HepG2 (cell line): Measurements from ENCODE around the gene MRPL28. TPM values are rescaled to one million over a fixed set of nuclear protein-coding genes. Genes with fewer than 3 reads are reported as not detected.
A peak's percentile ranks its signal among the peaks of the same experiment; 100 is the strongest.

Experiments
- AHDC1 ChIP-seq: sonication (generic); formaldehyde crosslinking; IDR thresholded peaks from 2 replicates; pipeline ENCODE4 v1.5.1; 2020; ENCODE audit warnings: mild to moderate bottlenecking, missing genetic modification reagents, borderline replicate concordance
- BCL3 ChIP-seq: sonication (generic); formaldehyde crosslinking; IDR thresholded peaks from 2 replicates; pipeline ENCODE4 v1.5.1; 2020; ENCODE audit warnings: mild to moderate bottlenecking, missing genetic modification reagents, moderate library complexity
- CBX5 ChIP-seq: sonication (generic); formaldehyde crosslinking; IDR thresholded peaks from 2 replicates; pipeline ENCODE4 v1.4.0; 2020; ENCODE audit warnings: missing genetic modification reagents, borderline replicate concordance
- DMAP1 ChIP-seq: IDR thresholded peaks from 2 replicates; pipeline ENCODE4 v1.6.1; 2016
- GLMP ChIP-seq: sonication (generic); formaldehyde crosslinking; IDR thresholded peaks from 2 replicates; pipeline ENCODE4 v1.9.0; 2021; ENCODE audit warnings: missing genetic modification reagents, mild to moderate bottlenecking, borderline replicate concordance
- KDM5B ChIP-seq: sonication (generic); formaldehyde crosslinking; IDR thresholded peaks from 2 replicates; pipeline ENCODE4 v1.4.0; 2020; ENCODE audit warnings: missing genetic modification reagents, mild to moderate bottlenecking, borderline replicate concordance
- MTA3 ChIP-seq: sonication (generic); formaldehyde crosslinking; IDR thresholded peaks from 2 replicates; pipeline ENCODE4 v1.4.0; 2020; ENCODE audit warnings: missing genetic modification reagents
- TIGD3 ChIP-seq: sonication (generic); formaldehyde crosslinking; IDR thresholded peaks from 2 replicates; pipeline ENCODE4 v1.5.1; 2020; ENCODE audit warnings: mild to moderate bottlenecking, missing genetic modification reagents, borderline replicate concordance
- ZKSCAN8 ChIP-seq: IDR thresholded peaks from 2 replicates; pipeline ENCODE4 v1.6.1; 2016; ENCODE audit warnings: borderline replicate concordance, missing genetic modification reagents, missing compliant biosample characterization
- ZNF10 ChIP-seq: sonication (generic); formaldehyde crosslinking; IDR thresholded peaks from 2 replicates; pipeline ENCODE4 v1.4.0; 2020; ENCODE audit warnings: mild to moderate bottlenecking, low read depth, missing genetic modification reagents, borderline replicate concordance
- ZNF260 ChIP-seq: sonication (generic); formaldehyde crosslinking; IDR thresholded peaks from 2 replicates; pipeline ENCODE4 v1.4.0; 2020; ENCODE audit warnings: missing genetic modification reagents, low read depth, mild to moderate bottlenecking, borderline replicate concordance
- ZNF350 ChIP-seq: sonication (generic); formaldehyde crosslinking; IDR thresholded peaks from 2 replicates; pipeline ENCODE4 v1.4.0; 2020; ENCODE audit warnings: mild to moderate bottlenecking, low read depth, missing genetic modification reagents, borderline replicate concordance
- polyA plus RNA-seq, 8 experiments: library from polyadenylated mRNA; depleted of rRNA in 3 of 8; stranded (reverse) in 7 of 8; unstranded in 1 of 8; fragments of >200 nt; fragmentation: Illumina TruSeq in 4 of 8; extraction: Trizol in 4 of 8; gene quantifications; 2 replicates each; pipeline versions ENCODE4 v1.2.1 to v1.2.3, GENCODE V29; 2011 to 2016; ENCODE audit warnings: low read depth in 4 of 8, missing spikeins in 1 of 8, mixed read lengths in 1 of 8; ENCODE audit not compliant: insufficient read depth in 1 of 8
- total RNA-seq, 5 experiments: library from RNA; depleted of rRNA; stranded (reverse); fragments of >200 nt; fragmentation: Illumina TruSeq; extraction: Trizol; gene quantifications; 2 replicates each; pipeline ENCODE4 v1.2.3, GENCODE V29; 2016; ENCODE audit warnings: low read depth in 1 of 5
- TF ChIP-seq, protein P1 (sequence below): IDR thresholded peaks from 2 replicates; pipeline ENCODE4 v1.6.1; 2016; ENCODE audit warnings: mild to moderate bottlenecking
- TF ChIP-seq, protein P2 (sequence below): sonication (generic); formaldehyde crosslinking; conservative IDR thresholded peaks from 2 replicates; pipeline ENCODE4 v1.5.0; 2020; ENCODE audit warnings: missing genetic modification reagents

The MRPL28 gene
- total and polyA plus RNA-seq, 2 of the 13 experiments (the other 11 are each of a cell fraction or from before 2014, with no cell fraction given): 114 to 135 TPM

GRCh38 chr16:342455-343213 lies 27.7 kb downstream of the MRPL28 start (continued):
- 0 out of 2 replicates have a peak, but pooled peaks have one; percentile 25 for TF ChIP-seq TIGD3
- no peak; the same call in 1 of the 2 replicates for TF ChIP-seq BCL3 (CRISPR knock-in tag)
- TF ChIP-seq ZNF350 (CRISPR knock-in tag): peak; percentile 82; the same call in 1 of the 2 replicates
- TF ChIP-seq ZNF260: no peak
- peak; percentile 67; the same call in 1 of the 2 replicates for TF ChIP-seq DMAP1
- no peak; the same call in 1 of the 2 replicates for TF ChIP-seq AHDC1 (CRISPR knock-in tag)
- peak; percentile 41; the same call in 1 of the 2 replicates for TF ChIP-seq CBX5
- no peak for TF ChIP-seq GLMP (CRISPR knock-in tag)
- no peak for TF ChIP-seq MTA3 (CRISPR knock-in tag)
- TF ChIP-seq ZKSCAN8 (CRISPR knock-in tag): peak; percentile 37; the same call in 1 of the 2 replicates
- TF ChIP-seq ZNF10: no peak
- TF ChIP-seq KDM5B: peak; percentile 83; the same call in 1 of the 2 replicates
- TF ChIP-seq, protein P1, sequence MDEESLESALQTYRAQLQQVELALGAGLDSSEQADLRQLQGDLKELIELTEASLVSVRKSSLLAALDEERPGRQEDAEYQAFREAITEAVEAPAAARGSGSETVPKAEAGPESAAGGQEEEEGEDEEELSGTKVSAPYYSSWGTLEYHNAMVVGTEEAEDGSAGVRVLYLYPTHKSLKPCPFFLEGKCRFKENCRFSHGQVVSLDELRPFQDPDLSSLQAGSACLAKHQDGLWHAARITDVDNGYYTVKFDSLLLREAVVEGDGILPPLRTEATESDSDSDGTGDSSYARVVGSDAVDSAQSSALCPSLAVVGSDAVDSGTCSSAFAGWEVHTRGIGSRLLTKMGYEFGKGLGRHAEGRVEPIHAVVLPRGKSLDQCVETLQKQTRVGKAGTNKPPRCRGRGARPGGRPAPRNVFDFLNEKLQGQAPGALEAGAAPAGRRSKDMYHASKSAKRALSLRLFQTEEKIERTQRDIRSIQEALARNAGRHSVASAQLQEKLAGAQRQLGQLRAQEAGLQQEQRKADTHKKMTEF (CRISPR knock-in tag): 0 out of 2 replicates have a peak, but pooled peaks have one; percentile 24
- TF ChIP-seq, protein P2, sequence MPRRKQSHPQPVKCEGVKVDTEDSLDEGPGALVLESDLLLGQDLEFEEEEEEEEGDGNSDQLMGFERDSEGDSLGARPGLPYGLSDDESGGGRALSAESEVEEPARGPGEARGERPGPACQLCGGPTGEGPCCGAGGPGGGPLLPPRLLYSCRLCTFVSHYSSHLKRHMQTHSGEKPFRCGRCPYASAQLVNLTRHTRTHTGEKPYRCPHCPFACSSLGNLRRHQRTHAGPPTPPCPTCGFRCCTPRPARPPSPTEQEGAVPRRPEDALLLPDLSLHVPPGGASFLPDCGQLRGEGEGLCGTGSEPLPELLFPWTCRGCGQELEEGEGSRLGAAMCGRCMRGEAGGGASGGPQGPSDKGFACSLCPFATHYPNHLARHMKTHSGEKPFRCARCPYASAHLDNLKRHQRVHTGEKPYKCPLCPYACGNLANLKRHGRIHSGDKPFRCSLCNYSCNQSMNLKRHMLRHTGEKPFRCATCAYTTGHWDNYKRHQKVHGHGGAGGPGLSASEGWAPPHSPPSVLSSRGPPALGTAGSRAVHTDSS (CRISPR knock-in tag): no peak
